Activated CD8-positive, alpha-beta T cell treated with anti-CD3 and anti-CD28 coated beads for 36 hours (primary cell): Measurements from ENCODE around the gene CDK11B. TPM values are rescaled to one million over a fixed set of nuclear protein-coding genes. Genes with fewer than 3 reads are reported as not detected.

ENCODE experiments used
- ATAC-seq: fragments of 200-7000 bp; cut with Tn5 transposase; one replicate; pipeline ENCODE4 v1.10.0; 2021; ENCODE audit warnings: mild to moderate bottlenecking, moderate library complexity
- CTCF ChIA-PET: fragments of 350-600 bp; sonication (Branson Sonifier 250); formaldehyde crosslinking; loops from one replicate; lab custom pipeline; 2021; ENCODE audit warnings: antibody characterized with exemption; lab: Charles Lee
- POLR2A ChIA-PET: fragments of 350-600 bp; sonication (Branson Sonifier 250); formaldehyde crosslinking; loops from one replicate; lab custom pipeline; 2021; ENCODE audit warnings: antibody characterized with exemption; lab: Charles Lee
- DNase-seq: peaks from one replicate; pipeline ENCODE4 v3.0.0-alpha.2; 2020
- H3K27ac Mint-ChIP-seq: one replicate; pipeline ENCODE4 v1.8.0; 2021; ENCODE audit warnings: mild to moderate bottlenecking, mixed read lengths
- H3K27me3 Mint-ChIP-seq: one replicate; pipeline ENCODE4 v1.8.0; 2021; ENCODE audit warnings: mixed read lengths
- H3K36me3 Mint-ChIP-seq: one replicate; pipeline ENCODE4 v1.8.0; 2021; ENCODE audit warnings: low read depth, mixed read lengths
- H3K4me1 Mint-ChIP-seq: one replicate; pipeline ENCODE4 v1.8.0; 2021; ENCODE audit warnings: low read depth, mixed read lengths
- H3K4me3 Mint-ChIP-seq: one replicate; pipeline ENCODE4 v1.8.0; 2021; ENCODE audit warnings: mild to moderate bottlenecking, moderate library complexity, mixed read lengths
- H3K9me3 Mint-ChIP-seq: one replicate; pipeline ENCODE4 v1.8.0; 2021; ENCODE audit warnings: mixed read lengths
- intact Hi-C: fragments of 100-400 bp; cut with micrococcal nuclease; formaldehyde crosslinking; loops from one replicate; pipeline ENCODE4 v1.10.0; 2022
- total RNA-seq, 2 experiments: library from RNA; stranded (reverse); gene quantifications; one replicate each; pipeline ENCODE4 v1.2.3, GENCODE V29; 2021
- TF ChIP-seq, protein P1 (sequence below): fragments of 200-600 bp; IDR thresholded peaks from one replicate; pipeline ENCODE4 v1.8.0; 2022; ENCODE audit warnings: antibody characterized with exemption, mild to moderate bottlenecking

The CDK11B gene
- total RNA-seq, 2 experiments from 2014 or later = 29.4 to 32.0 TPM

- CTCF ChIA-PET = interaction anchor here (0.7 to 1.3 kb wide), 5 partner anchors 23 to 70 kb away, joined by 3 to 4 read pairs (median 3); no protein-coding TSS in a partner anchor
- DNase-seq = peak; percentile 68
- no peak overlapping the region for H3K27ac Mint-ChIP-seq
Measured at GRCh38 chr1:1628754-1629429, 29.9 kb downstream of the CDK11B start.

DNA sequence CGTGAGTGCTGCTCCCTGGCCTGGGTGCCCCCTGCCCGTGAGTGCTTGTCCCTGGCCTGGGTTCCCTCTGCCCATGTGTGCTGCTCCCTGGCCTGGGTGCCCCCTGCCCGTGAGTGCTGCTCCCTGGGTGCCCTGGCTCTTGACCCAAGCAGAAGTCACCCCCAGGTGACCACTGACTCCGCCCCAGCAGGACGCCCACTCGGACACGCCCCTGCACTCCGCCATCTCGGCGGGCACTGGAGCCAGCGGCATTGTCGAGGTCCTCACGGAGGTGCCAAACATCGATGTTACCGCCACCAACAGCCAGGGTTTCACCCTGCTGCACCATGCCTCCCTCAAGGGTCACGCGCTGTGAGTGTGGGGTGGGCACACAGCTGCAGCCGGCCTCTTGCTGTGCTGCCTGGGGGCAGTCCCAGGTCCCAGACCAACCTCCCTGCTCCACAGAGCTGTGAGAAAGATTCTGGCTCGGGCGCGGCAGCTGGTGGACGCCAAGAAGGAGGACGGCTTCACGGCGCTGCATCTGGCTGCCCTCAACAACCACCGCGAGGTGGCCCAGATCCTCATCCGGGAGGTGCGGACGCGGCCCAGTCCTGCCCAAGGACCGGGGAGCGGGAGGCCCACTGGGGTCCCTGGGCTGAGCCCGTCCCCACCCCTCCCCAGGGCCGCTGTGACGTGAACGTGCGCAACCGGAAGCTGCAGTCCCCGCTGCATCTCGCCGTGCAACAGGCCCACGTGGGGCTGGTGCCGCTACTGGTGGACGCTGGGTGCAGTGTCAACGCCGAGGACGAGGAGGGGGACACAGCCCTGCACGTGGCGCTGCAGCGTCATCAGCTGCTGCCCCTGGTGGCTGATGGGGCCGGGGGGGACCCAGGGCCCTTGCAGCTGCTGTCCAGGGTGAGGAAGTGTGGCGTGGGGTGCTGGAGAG is 30.7 kb downstream of the CDK11B start:
- H3K9me3 Mint-ChIP-seq = no peaks in the 10 kb centered on the region
- peaks cover 2% of the 10 kb centered on the region for H3K36me3 Mint-ChIP-seq
- H3K4me1 Mint-ChIP-seq = peaks cover 11% of the 10 kb centered on the region
- no peak overlapping the region for H3K27ac Mint-ChIP-seq
- peaks cover 4% of the 10 kb centered on the region for H3K27me3 Mint-ChIP-seq
- DNase-seq (no peak), ATAC-seq (no peak)
- TF ChIP-seq, protein P1, sequence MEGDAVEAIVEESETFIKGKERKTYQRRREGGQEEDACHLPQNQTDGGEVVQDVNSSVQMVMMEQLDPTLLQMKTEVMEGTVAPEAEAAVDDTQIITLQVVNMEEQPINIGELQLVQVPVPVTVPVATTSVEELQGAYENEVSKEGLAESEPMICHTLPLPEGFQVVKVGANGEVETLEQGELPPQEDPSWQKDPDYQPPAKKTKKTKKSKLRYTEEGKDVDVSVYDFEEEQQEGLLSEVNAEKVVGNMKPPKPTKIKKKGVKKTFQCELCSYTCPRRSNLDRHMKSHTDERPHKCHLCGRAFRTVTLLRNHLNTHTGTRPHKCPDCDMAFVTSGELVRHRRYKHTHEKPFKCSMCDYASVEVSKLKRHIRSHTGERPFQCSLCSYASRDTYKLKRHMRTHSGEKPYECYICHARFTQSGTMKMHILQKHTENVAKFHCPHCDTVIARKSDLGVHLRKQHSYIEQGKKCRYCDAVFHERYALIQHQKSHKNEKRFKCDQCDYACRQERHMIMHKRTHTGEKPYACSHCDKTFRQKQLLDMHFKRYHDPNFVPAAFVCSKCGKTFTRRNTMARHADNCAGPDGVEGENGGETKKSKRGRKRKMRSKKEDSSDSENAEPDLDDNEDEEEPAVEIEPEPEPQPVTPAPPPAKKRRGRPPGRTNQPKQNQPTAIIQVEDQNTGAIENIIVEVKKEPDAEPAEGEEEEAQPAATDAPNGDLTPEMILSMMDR = no peak
- peak overlapping the region; percentile 56 for H3K4me3 Mint-ChIP-seq
- ChIA-PET POLR2A (interaction anchor here (1.0 to 4.0 kb wide), 3 partner anchors 11 to 50 kb away, joined by 3 to 46 read pairs (median 4); partner anchors contain the start of gene MIB2), CTCF (interaction anchor here (0.8 to 1.0 kb wide), 2 partner anchors 24 to 30 kb away, joined by 3 to 4 read pairs; no protein-coding TSS in a partner anchor)
- intact Hi-C loops = no loop called here

More at GRCh38 chr1:1628754-1629429, 29.9 kb downstream of the CDK11B start:
- peak overlapping the region; percentile 56 for H3K4me3 Mint-ChIP-seq
- H3K9me3 Mint-ChIP-seq = no peaks in the 10 kb centered on the region
- POLR2A ChIA-PET = interaction anchor here (1.0 to 4.0 kb wide), 4 partner anchors 12 to 59 kb away, joined by 3 to 46 read pairs (median 4); partner anchors contain the start of gene MIB2
- intact Hi-C loops = no loop called here
- peaks cover 4% of the 10 kb centered on the region for H3K27me3 Mint-ChIP-seq
- H3K4me1 Mint-ChIP-seq = peaks cover 11% of the 10 kb centered on the region
- TF ChIP-seq, protein P1 = no peak
- H3K36me3 Mint-ChIP-seq = peaks cover 2% of the 10 kb centered on the region
- peak; percentile 26 for ATAC-seq

DNA sequence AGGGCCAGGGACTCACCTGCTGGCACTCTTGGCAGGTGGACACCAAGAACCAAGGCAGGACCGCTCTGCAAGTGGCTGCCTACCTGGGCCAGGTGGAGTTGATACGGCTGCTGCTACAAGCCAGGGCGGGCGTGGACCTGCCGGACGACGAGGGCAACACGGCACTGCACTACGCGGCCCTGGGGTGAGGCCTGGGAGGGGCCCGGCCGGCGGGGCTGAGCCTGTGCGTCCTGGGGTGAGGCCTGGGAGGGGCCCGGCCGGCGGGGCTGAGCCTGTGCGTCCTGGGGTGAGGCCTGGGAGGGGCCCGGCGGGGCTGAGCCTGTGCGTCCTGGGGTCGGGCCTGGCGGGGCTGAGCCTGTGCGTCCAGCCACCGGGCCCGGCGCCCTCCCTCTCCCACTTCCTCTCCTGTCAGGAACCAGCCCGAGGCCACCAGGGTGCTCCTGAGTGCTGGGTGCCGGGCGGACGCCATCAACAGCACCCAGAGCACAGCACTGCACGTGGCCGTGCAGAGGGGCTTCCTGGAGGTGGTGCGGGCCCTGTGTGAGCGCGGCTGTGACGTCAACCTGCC is 31.5 kb downstream of the CDK11B start:
- Mint-ChIP-seq H3K4me1 (peaks cover 11% of the 10 kb centered on the region), H3K4me3 (no peak overlapping the region), H3K27ac (no peak overlapping the region), H3K36me3 (peaks cover 2% of the 10 kb centered on the region), H3K27me3 (peaks cover 4% of the 10 kb centered on the region), H3K9me3 (no peaks in the 10 kb centered on the region)
- POLR2A ChIA-PET = no interaction called here
- ATAC-seq (no peak), DNase-seq (no peak)
- intact Hi-C loops = no loop called here
- TF ChIP-seq, protein P1 = no peak
- CTCF ChIA-PET = no interaction called here

GRCh38 chr1:1626207-1627141 is 32.3 kb downstream of the CDK11B start:
- ChIA-PET POLR2A (interaction anchor here (1.0 kb wide), 1 partner anchor 12 kb away, joined by 3 read pairs; no protein-coding TSS in a partner anchor), CTCF (no interaction called here)
- H3K36me3 Mint-ChIP-seq = peaks cover 2% of the 10 kb centered on the region
- no peak overlapping the region for H3K4me3 Mint-ChIP-seq
- H3K27me3 Mint-ChIP-seq = peaks cover 2% of the 10 kb centered on the region
- TF ChIP-seq, protein P1 = no peak
- H3K4me1 Mint-ChIP-seq = peaks cover 10% of the 10 kb centered on the region
- ATAC-seq (no peak), DNase-seq (no peak)
- intact Hi-C loops = no loop called here
- no peaks in the 10 kb centered on the region for H3K9me3 Mint-ChIP-seq
- H3K27ac Mint-ChIP-seq = no peak overlapping the region
